Fibroblast of mammary gland (primary cell): ENCODE results near the gene TAF1B.

Source experiments
- DNase-seq: peaks from one replicate; pipeline ENCODE4 v3.0.0-alpha.2; 2010; ENCODE audit warnings: low read depth
- H3K4me3 ChIP-seq: 2 replicates; pipeline ENCODE4 v1.5.1; 2011; ENCODE audit warnings: low read depth, mild to moderate bottlenecking, low read length, moderate library complexity; ENCODE audit not compliant: control insufficient read depth
- TF ChIP-seq, protein P1 (sequence below): conservative IDR thresholded peaks from 2 replicates; pipeline ENCODE4 v1.5.1; 2011; ENCODE audit warnings: low read depth, low read length, inconsistent platforms; ENCODE audit not compliant: control insufficient read depth, insufficient read depth

The TAF1B gene

DNA sequence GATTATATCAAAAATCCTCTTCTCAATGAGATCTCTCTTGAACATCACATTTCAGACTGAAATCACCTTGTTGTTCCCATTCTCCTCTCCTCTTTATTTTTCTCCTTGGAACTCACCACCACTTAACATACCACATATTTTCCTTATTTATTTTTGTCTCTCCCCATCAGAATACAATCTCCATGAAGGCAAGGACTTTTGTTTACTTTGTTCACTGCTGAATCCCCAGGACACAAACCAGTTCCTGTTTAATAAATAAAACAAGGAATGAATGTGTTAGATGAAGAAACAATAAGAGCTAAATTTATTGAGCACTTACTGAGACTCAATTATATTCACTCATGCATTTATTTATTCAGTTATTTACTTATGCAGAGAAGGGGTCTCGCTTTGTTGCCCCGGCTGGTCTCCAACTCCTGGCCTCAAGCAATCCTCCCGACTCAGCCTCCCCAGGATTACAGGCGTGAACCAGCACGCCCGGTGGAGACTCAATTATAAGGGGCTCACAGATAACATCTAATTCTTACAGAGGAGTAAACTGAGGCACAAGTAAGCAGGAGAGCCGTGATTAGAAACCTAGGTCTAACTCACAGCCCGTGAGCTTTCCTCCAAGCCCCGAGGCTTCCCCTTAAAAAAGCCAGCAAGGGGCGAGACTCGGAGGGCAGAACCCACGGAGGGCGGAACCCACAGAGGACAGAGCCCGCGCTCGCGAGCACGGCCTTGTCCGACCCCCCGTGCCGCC, 616 bp upstream of the TAF1B start:
- peak overlapping the region; percentile 79 for H3K4me3 ChIP-seq
- TF ChIP-seq, protein P1, sequence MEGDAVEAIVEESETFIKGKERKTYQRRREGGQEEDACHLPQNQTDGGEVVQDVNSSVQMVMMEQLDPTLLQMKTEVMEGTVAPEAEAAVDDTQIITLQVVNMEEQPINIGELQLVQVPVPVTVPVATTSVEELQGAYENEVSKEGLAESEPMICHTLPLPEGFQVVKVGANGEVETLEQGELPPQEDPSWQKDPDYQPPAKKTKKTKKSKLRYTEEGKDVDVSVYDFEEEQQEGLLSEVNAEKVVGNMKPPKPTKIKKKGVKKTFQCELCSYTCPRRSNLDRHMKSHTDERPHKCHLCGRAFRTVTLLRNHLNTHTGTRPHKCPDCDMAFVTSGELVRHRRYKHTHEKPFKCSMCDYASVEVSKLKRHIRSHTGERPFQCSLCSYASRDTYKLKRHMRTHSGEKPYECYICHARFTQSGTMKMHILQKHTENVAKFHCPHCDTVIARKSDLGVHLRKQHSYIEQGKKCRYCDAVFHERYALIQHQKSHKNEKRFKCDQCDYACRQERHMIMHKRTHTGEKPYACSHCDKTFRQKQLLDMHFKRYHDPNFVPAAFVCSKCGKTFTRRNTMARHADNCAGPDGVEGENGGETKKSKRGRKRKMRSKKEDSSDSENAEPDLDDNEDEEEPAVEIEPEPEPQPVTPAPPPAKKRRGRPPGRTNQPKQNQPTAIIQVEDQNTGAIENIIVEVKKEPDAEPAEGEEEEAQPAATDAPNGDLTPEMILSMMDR, result no peak
- DNase-seq, result no peak

DNA sequence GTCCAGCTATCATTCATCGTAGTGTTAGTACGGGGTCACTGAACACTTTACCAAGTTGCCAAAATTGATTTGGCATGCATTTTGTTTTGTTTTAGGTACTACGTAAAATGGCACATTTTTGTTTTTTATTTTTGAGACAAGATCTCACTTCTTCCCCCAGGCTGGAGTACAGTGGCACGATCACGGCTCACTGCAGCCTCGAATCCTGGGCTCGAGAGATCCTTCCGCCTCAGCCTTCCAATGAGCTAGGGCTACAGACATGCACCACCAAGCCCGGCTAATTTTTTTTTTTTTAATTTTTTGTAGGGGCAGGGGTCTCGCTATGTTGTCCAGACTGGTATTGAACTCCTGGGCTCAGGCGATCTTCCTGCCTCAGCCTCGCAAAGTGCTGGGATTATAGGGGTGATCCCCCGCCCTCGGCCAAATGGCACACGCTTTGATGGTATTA, 786 bp downstream of the TAF1B start:
- DNase-seq, result peak; percentile 54
- TF ChIP-seq, protein P1, result no peak
- peak overlapping the region; percentile 79 for H3K4me3 ChIP-seq

DNA sequence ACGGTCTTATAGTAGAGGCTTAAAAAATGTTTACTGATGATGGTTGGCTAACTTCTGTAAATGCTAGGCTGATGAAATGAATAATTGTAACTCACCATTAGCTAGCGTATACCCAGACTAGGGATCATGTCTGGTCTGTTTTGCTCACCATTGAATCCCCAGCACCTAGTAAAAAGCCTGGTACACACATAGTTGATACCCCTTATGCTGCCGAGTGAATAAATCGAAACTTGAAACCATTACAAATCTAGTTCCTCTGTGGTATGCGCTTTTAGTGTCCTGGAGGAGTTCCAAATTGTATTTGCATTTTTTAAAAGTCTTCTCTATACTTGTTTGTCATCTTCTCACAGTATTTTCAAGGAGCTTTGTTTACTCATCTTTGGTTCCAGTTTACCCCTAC, 1.3 kb downstream of the TAF1B start:
- DNase-seq, result peak; percentile 41
- TF ChIP-seq, protein P1, result no peak

DNA sequence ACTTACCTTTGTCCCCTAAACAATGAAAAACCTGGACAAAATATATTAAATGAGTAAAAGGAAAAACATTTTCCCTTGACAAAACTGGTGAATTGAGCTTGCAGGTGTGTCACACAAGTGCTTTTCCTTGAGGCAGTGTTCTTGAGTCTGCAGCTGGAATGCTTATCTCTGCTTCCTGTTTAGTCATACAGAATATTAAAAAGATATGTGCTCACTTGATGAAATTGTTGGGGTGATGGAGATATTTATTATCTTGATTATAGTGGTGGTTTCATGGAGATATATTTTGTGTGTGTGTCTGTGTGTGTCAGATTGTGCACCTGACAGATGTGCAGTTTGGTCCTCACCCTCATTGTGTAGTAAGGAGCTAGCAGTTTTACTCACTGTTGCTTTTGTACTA, 3.3 kb downstream of the TAF1B start:
- TF ChIP-seq, protein P1, result no peak
- DNase-seq, result peak; percentile 24
- H3K4me3 ChIP-seq, result no peak overlapping the region

More for the DNA sequence above, 1.3 kb downstream of the TAF1B start:
- H3K4me3 ChIP-seq, result peak overlapping the region; percentile 79

DNA sequence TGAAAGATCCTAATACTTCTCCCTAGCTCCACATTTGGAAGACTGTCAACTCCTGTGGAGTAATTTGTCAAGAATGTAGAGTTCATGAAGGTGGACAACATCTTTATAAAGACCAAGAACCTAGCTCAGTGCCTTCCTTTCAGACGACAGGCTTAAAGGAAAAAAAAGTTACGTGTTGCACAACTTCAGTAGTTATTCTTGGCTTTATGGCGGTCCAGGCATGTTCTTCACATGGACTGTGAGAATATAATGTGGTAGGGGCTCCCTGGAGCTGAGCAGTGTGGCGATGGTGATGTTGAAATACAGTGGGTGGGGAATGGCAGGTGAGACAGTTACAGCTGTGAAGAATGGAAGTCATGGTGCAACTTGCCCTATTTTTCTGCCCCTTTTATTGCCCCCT, 3.9 kb downstream of the TAF1B start:
- H3K4me3 ChIP-seq, result no peak overlapping the region
- TF ChIP-seq, protein P1, result no peak
- peak; percentile 38 for DNase-seq

DNA sequence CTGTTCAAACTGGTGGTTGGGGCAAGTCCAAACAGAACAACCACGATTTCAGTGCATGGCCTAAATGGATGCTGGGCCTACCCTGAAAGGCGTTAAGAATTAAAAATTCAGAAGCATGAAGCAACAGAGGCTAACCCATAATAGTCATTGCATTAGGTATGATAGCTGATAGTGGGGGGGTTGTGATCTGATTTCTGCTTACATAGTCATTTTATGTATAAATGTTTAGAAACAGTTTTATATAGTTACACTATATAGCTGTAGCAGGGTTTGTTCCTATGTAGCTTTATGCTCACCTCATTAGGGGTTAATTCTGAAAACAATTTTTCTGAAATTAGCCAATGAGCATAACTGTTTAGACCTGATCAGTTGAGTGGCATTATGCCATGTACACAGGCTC, 9.6 kb downstream of the TAF1B start:
- TF ChIP-seq, protein P1, result no peak
- no peak for DNase-seq
- no peak overlapping the region for H3K4me3 ChIP-seq
